SIG-M5 treated with dmso at 0.1 percent for 504 hours (cell line): ENCODE results near the gene GALNT2.

Experiments
- DNase-seq: peaks from one replicate; lab custom pipeline; 2025; ENCODE audit not compliant: unreplicated experiment; lab: John Stamatoyannopoulos, UW

The GALNT2 gene

GRCh38 chr1:230267338-230268065, 200.5 kb downstream of the GALNT2 start:
- DNase-seq = peak; percentile 21

GRCh38 chr1:230268371-230269170, 201.5 kb downstream of the GALNT2 start:
- DNase-seq = peak; percentile 53

- no peak for DNase-seq
Observed at GRCh38 chr1:230270185-230270558, 203.1 kb downstream of the GALNT2 start.

- DNase-seq = no peak
Observed at GRCh38 chr1:230270559-230271281, 203.7 kb downstream of the GALNT2 start.

GRCh38 chr1:230271300-230272035, 204.4 kb downstream of the GALNT2 start:
- no peak for DNase-seq

GRCh38 chr1:230272557-230272956, 205.5 kb downstream of the GALNT2 start:
- no peak for DNase-seq

GRCh38 chr1:230273141-230273710, 206.2 kb downstream of the GALNT2 start:
- no peak for DNase-seq

GRCh38 chr1:230274254-230274653, 207.2 kb downstream of the GALNT2 start:
- no peak for DNase-seq

- DNase-seq = no peak
Observed at GRCh38 chr1:230276401-230276800, 209.4 kb downstream of the GALNT2 start.

- DNase-seq = no peak
Observed at GRCh38 chr1:230277201-230278025, 210.4 kb downstream of the GALNT2 start.

GRCh38 chr1:230278376-230278775, 211.3 kb downstream of the GALNT2 start:
- no peak for DNase-seq

- DNase-seq = no peak
Observed at GRCh38 chr1:230278871-230279582, 212.0 kb downstream of the GALNT2 start.

- no peak for DNase-seq
Observed at GRCh38 chr1:230279583-230279945, 212.5 kb downstream of the GALNT2 start.

GRCh38 chr1:230280054-230280795, 213.2 kb downstream of the GALNT2 start:
- no peak for DNase-seq

- DNase-seq = no peak
Observed at GRCh38 chr1:230280906-230281413, 213.9 kb downstream of the GALNT2 start.

GRCh38 chr1:230281556-230281955, 214.5 kb downstream of the GALNT2 start:
- no peak for DNase-seq

GRCh38 chr1:230282157-230282556, 215.1 kb downstream of the GALNT2 start:
- DNase-seq = no peak

GRCh38 chr1:230283678-230284077, 216.6 kb downstream of the GALNT2 start:
- DNase-seq = no peak
